GM12878 (cell line): ENCODE measurements around the gene PPP1R12B. TPM values are rescaled to one million over a fixed set of nuclear protein-coding genes. Genes with fewer than 3 reads are reported as not detected.
"Not testable (repeated sequence)": the region's sequence is repeated elsewhere in the genome, so short reads cannot be mapped to it uniquely, and the experiment has no call there.

ENCODE experiments used
- ATAC-seq: fragments of 200-7000 bp; cut with Tn5 transposase; 3 replicates; pipeline ENCODE4 v1.9.1; 2020; ENCODE audit warnings: mild to moderate bottlenecking, moderate library complexity
- BruUV-seq: library from RNA; stranded (reverse); fragments of 400-500 nt; replicated peaks from 2 replicates; lab custom pipeline; 2021; lab: Mats Ljungman, UMichigan
- CTCF ChIA-PET: fragments of 300-600 bp; sonication (Branson Sonifier 250); formaldehyde crosslinking; extraction: SDS; loops from one replicate; lab custom pipeline; 2021; ENCODE audit warnings: inconsistent platforms; lab: Yijun Ruan, JAX
- POLR2A ChIA-PET: fragments of 350-600 bp; formaldehyde crosslinking; extraction: SDS; loops from one replicate; lab custom pipeline; 2021; ENCODE audit warnings: inconsistent platforms; lab: Charles Lee
- RAD21 ChIA-PET: fragments of 300-600 bp; sonication (Branson Sonifier 250); formaldehyde crosslinking; loops from one replicate; lab custom pipeline; 2023; ENCODE audit warnings: antibody characterized with exemption; ENCODE audit not compliant: unreplicated experiment; lab: Charles Lee
- SMC1A ChIA-PET: fragments of 300-600 bp; sonication (Branson Sonifier 250); formaldehyde crosslinking; loops from one replicate; lab custom pipeline; 2023; ENCODE audit not compliant: unreplicated experiment, uncharacterized antibody; lab: Charles Lee
- DNase-seq: peaks from one replicate; pipeline ENCODE4 v3.0.0-alpha.2; 2011; ENCODE audit warnings: low read depth, low spot score
- FAIRE-seq: peaks from 3 replicates; lab custom pipeline; 2011; peaks lifted over from hg19 to GRCh38; lab: Jason Lieb, UNC
- H2AFZ ChIP-seq: 2 replicates; pipeline ENCODE4 v1.6.0; 2011; ENCODE audit warnings: low read depth, low read length, control low read depth; ENCODE audit not compliant: control insufficient read depth
- H3K27ac ChIP-seq: 2 replicates; pipeline ENCODE4 v1.5.1; 2011; ENCODE audit warnings: control low read depth; ENCODE audit not compliant: control insufficient read depth, insufficient read depth
- H3K27me3 ChIP-seq, 2 experiments: replicated peaks in 1 of 2; 2 replicates each; pipeline versions ENCODE4 v1.6.0 to v1.6.1; 2011; ENCODE audit warnings: low read length in 1 of 2; ENCODE audit not compliant: control insufficient read depth in 2 of 2, insufficient read depth in 2 of 2
- H3K36me3 ChIP-seq, 2 experiments: 2 replicates each; pipeline ENCODE4 v1.5.1; 2011; ENCODE audit warnings: low read length in 1 of 2; ENCODE audit not compliant: control insufficient read depth in 2 of 2, insufficient read depth in 2 of 2
- H3K4me1 ChIP-seq: 2 replicates; pipeline ENCODE4 v1.6.1; 2011; ENCODE audit warnings: mild to moderate bottlenecking, low read length, moderate library complexity, mixed read lengths; ENCODE audit not compliant: control insufficient read depth, insufficient read depth
- H3K4me2 ChIP-seq: 2 replicates; pipeline ENCODE4 v1.6.0; 2011; ENCODE audit warnings: control low read depth; ENCODE audit not compliant: control insufficient read depth, insufficient read depth
- H3K4me3 ChIP-seq: fragments of 200-600 bp; sonication (generic); 2 replicates; pipeline ENCODE4 v1.5.1; 2016
- H3K79me2 ChIP-seq: 2 replicates; pipeline ENCODE4 v1.6.0; 2011; ENCODE audit warnings: low read length; ENCODE audit not compliant: control insufficient read depth, insufficient read depth
- H3K9ac ChIP-seq: 2 replicates; pipeline ENCODE4 v1.8.0; 2011; ENCODE audit warnings: low read length, control low read depth, mixed read lengths; ENCODE audit not compliant: control insufficient read depth, insufficient read depth
- H3K9me3 ChIP-seq: replicated peaks from 3 replicates; pipeline ENCODE4 v1.5.1; 2011; ENCODE audit warnings: mild to moderate bottlenecking, low read length; ENCODE audit not compliant: control insufficient read depth, insufficient read depth
- H4K20me1 ChIP-seq: 2 replicates; pipeline ENCODE4 v1.6.0; 2011; ENCODE audit not compliant: control insufficient read depth, insufficient read depth
- MEF2B ChIP-seq: fragments of 450-650 bp; IDR thresholded peaks from 2 replicates; pipeline ENCODE4 v1.6.1; 2018; ENCODE audit warnings: mild to moderate bottlenecking, moderate library complexity; ENCODE audit not compliant: partially characterized antibody, poor library complexity, severe bottlenecking
- NR2C1 ChIP-seq: fragments of 450-650 bp; IDR thresholded peaks from 2 replicates; pipeline ENCODE4 v1.6.1; 2017; ENCODE audit warnings: antibody characterized with exemption, mild to moderate bottlenecking, moderate library complexity
- RELA ChIP-seq: fragments of 450-650 bp; IDR thresholded peaks from 2 replicates; pipeline ENCODE4 v1.8.0; 2014; ENCODE audit warnings: borderline replicate concordance; ENCODE audit not compliant: partially characterized antibody
- RELB ChIP-seq: fragments of 450-650 bp; IDR thresholded peaks from 2 replicates; pipeline ENCODE4 v1.6.1; 2017; ENCODE audit warnings: low read depth, mild to moderate bottlenecking, moderate library complexity
- SP1 ChIP-seq: IDR thresholded peaks from one replicate; pipeline ENCODE4 v1.6.1; 2011; ENCODE audit warnings: low read depth, low read length
- SRF ChIP-seq, 2 experiments: IDR thresholded peaks; 2 replicates each; pipeline ENCODE4 v1.6.1; 2011; ENCODE audit warnings: low read depth in 2 of 2, low read length in 2 of 2, mild to moderate bottlenecking in 1 of 2, moderate library complexity in 1 of 2
- WGBS: methylation state at CpG from one replicate; pipeline ENCODE4 v1.1.6; 2016; ENCODE audit warnings: low lambda C conversion rate; ENCODE audit not compliant: insufficient replicate concordance, insufficient coverage; ENCODE audit errors: missing lambda C conversion rate; 5-methylcytosine and 5-hydroxymethylcytosine counted together
- in situ Hi-C: fragments of 300-500 bp; cut with MboI; formaldehyde crosslinking; loops from 9 replicates; pipeline ENCODE4 v1.14.3; 2018; ENCODE audit warnings: mixed read lengths
- intact Hi-C: fragments of 100-400 bp; cut with micrococcal nuclease; formaldehyde crosslinking; loops from one replicate; pipeline ENCODE4 v1.14.2; 2022; ENCODE audit not compliant: unreplicated experiment
- polyA plus RNA-seq, 11 experiments: library from polyadenylated mRNA; depleted of rRNA in 4 of 11; unstranded in 6 of 11; stranded (reverse) in 5 of 11; fragments of >200 nt; fragmentation: Nextera tagmentation in 4 of 11; fragmentation: Illumina TruSeq in 1 of 11; extraction: Ambion mirVana in 4 of 11; extraction: Trizol in 1 of 11; gene quantifications; 1 replicate in 1 of 11; 2 replicates in 10 of 11; pipeline versions ENCODE4 v1.2.1 to v1.2.3, GENCODE V29; 2011 to 2016; ENCODE audit warnings: inconsistent platforms in 2 of 11, missing spikeins in 2 of 11, low read depth in 1 of 11
- total RNA-seq, 4 experiments: library from RNA; depleted of rRNA in 3 of 4; stranded (reverse); fragments of >200 nt in 3 of 4; fragmentation: Illumina TruSeq in 1 of 4; extraction: Trizol in 1 of 4; gene quantifications; 2 replicates each; pipeline versions ENCODE4 v1.2.1 to v1.2.3, GENCODE V29; 2013 to 2021

Gene PPP1R12B
- total and polyA plus RNA-seq, 10 of the 15 experiments (the other 5 are each of a cell fraction or from before 2014, with no cell fraction given) = 0.29 to 9.4 (median 4.7) TPM

- H3K4me3 ChIP-seq, RAD21 ChIA-PET, H3K4me2 ChIP-seq, H4K20me1 ChIP-seq, H3K4me1 ChIP-seq, FAIRE-seq, DNase-seq, H3K9ac ChIP-seq, intact Hi-C loops, H3K36me3 ChIP-seq, H3K27ac ChIP-seq, in situ Hi-C loops, H2AFZ ChIP-seq, H3K9me3 ChIP-seq, H3K27me3 ChIP-seq, ATAC-seq, POLR2A ChIA-PET, BruUV-seq, SMC1A ChIA-PET, H3K79me2 ChIP-seq: not testable (repeated sequence)
- CTCF ChIA-PET = interaction anchor here (0.6 to 1.2 kb wide), 2 partner anchors 20 to 32 kb away, joined by 3 to 6 read pairs; no protein-coding TSS in a partner anchor
- WGBS = 38% methylated on average over 9 of the region's 9 CpGs
Observed at GRCh38 chr1:202638701-202639305, 290.3 kb downstream of the PPP1R12B start.

GRCh38 chr1:202639500-202639899 lies 291.0 kb downstream of the PPP1R12B start:
- Histone ChIP-seq H3K36me3 (no peaks in the 10 kb centered on the region), H3K4me2 (no peak overlapping the region), H4K20me1 (no peaks in the 10 kb centered on the region), H2AFZ (no peak overlapping the region), H3K79me2 (no peaks in the 10 kb centered on the region), H3K27ac (no peak overlapping the region), H3K27me3 (peaks cover 6% of the 10 kb centered on the region in 2 experiments), H3K4me1 (no peaks in the 10 kb centered on the region), H3K4me3 (no peak overlapping the region), H3K9me3 (no peaks in the 10 kb centered on the region; the same call in 2 of the 3 replicates), H3K9ac (no peak overlapping the region)
- ChIA-PET POLR2A (interaction anchor here (0.5 kb wide), 2 partner anchors 156 to 468 kb away, joined by 4 read pairs; no protein-coding TSS in a partner anchor), SMC1A (no interaction called here), CTCF (no interaction called here), RAD21 (no interaction called here)
- DNase-seq (no peak), ATAC-seq (no peak), FAIRE-seq (no peak)
- intact Hi-C loops (no loop called here), in situ Hi-C loops (no loop called here)
- BruUV-seq = no TSS peak
- WGBS = 36% methylated on average over 9 of the region's 9 CpGs
- TF ChIP-seq MEF2B (no peak), NR2C1 (no peak), SRF (IDR thresholded peaks at IDR 0.05; ENCODE audit: low read depth in 2 of 2, low read length in 2 of 2) (no peak), RELA (no peak), SP1 (no peak), RELB (no peak)
